ENCODE results near the gene SH2B2. TPM values are rescaled to one million over a fixed set of nuclear protein-coding genes. Genes with fewer than 3 reads are reported as not detected.

Gene SH2B2
- 5.5 and 6.4 TPM in 2 replicates for total RNA-seq

GRCh38 chr7:102286237-102287110, at the start of gene SH2B2:
TSS of gene SH2B2 (plus strand) at chr7:102286868. CDS start at chr7:102300551, 13,683 bp downstream.

GRCh38 chr7:102356344-102356743, 69.7 kb downstream of the SH2B2 start, which contains the start of gene SPDYE6:
TSS of gene SPDYE6 (minus strand) at chr7:102356444. CDS start at chr7:102356023, 421 bp downstream.

Other genes starting within 250 kb of the SH2B2 start
- not detected in 2 replicates for gene SPDYE6, start 69.6 kb downstream of the SH2B2 start, total RNA-seq
- gene PRKRIP1, start 109.5 kb downstream of the SH2B2 start, total RNA-seq = 11.6 and 12.1 TPM in 2 replicates
- 2.7 and 10.8 TPM in 2 replicates for gene ORAI2, start 146.7 kb downstream of the SH2B2 start, total RNA-seq
- gene ALKBH4, start 178.0 kb downstream of the SH2B2 start, total RNA-seq = 11.8 and 23.9 TPM in 2 replicates
- gene LRWD1, start 178.1 kb downstream of the SH2B2 start, total RNA-seq = 12.5 and 17.1 TPM in 2 replicates
- 30.1 and 44.4 TPM in 2 replicates for gene POLR2J, start 192.1 kb downstream of the SH2B2 start, total RNA-seq
- gene RASA4B, start 230.9 kb downstream of the SH2B2 start, total RNA-seq = 0.27 and 0.62 TPM in 2 replicates